Ovary (tissue), 3 donors: ENCODE data around the gene EXOSC7.

Experiments used
- CTCF ChIP-seq, 3 donors: fragments of 450-650 bp in 2 of 3; fragments of 200-600 bp in 1 of 3; IDR thresholded peaks; one replicate each; pipeline versions ENCODE4 v1.5.1 to v1.8.0; 2016 to 2022; ENCODE audit warnings: antibody characterized with exemption in 3 of 3, mild to moderate bottlenecking in 1 of 3
- POLR2A ChIP-seq: fragments of 450-650 bp; IDR thresholded peaks from one replicate; pipeline ENCODE4 v1.6.1; 2017; ENCODE audit warnings: antibody characterized with exemption, mild to moderate bottlenecking, moderate library complexity
- donor health status: DM: no; HTN: no; CAD: no.

- TF ChIP-seq CTCF (IDR thresholded peaks at IDR 0.05) (no peak), POLR2A (no peak)
Measured at GRCh38 chr3:45016916-45017315, 40.9 kb downstream of the EXOSC7 start.
